ENCODE measurements around the gene CFAP20DC. TPM values are rescaled to one million over a fixed set of nuclear protein-coding genes. Genes with fewer than 3 reads are reported as not detected.
"Not testable (repeated sequence)": the region's sequence is repeated elsewhere in the genome, so short reads cannot be mapped to it uniquely, and the experiment has no call there.

The CFAP20DC gene
- polyA plus RNA-seq, 1 experiment, result 0.81 TPM

DNA sequence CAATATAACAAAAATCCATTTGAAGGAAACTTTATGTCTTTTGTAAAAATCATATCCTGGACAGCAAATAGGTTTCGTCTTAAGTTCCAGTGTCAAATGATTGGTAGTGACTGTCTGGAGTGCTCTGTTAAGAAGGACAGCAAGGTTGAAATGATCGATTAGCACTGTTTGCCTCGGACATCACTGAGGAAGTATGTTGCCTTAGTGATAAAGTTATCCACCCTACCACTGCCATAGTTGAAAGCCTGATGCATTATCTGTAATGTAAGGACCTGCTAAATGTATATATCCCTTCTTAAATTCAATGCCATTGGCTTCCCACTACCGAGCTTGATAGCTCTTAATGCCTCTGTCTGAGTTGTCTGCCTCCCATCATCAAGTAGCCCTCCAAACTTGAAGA, 70.0 kb downstream of the CFAP20DC start:
- Histone ChIP-seq H3K27me3 (ENCODE audit: control insufficient read depth, insufficient read depth, low read length) (no peaks in the 10 kb centered on the region), H3K36me3 (ENCODE audit: control insufficient read depth, insufficient read depth, low read length) (no peaks in the 10 kb centered on the region), H3K4me3 (ENCODE audit: low read depth, low read length) (no peak overlapping the region)
- ChIA-PET CTCF (no interaction called here), POLR2A (no interaction called here)
- DNase-seq (ENCODE audit: low read depth), result no peak
- TF ChIP-seq, protein P1, sequence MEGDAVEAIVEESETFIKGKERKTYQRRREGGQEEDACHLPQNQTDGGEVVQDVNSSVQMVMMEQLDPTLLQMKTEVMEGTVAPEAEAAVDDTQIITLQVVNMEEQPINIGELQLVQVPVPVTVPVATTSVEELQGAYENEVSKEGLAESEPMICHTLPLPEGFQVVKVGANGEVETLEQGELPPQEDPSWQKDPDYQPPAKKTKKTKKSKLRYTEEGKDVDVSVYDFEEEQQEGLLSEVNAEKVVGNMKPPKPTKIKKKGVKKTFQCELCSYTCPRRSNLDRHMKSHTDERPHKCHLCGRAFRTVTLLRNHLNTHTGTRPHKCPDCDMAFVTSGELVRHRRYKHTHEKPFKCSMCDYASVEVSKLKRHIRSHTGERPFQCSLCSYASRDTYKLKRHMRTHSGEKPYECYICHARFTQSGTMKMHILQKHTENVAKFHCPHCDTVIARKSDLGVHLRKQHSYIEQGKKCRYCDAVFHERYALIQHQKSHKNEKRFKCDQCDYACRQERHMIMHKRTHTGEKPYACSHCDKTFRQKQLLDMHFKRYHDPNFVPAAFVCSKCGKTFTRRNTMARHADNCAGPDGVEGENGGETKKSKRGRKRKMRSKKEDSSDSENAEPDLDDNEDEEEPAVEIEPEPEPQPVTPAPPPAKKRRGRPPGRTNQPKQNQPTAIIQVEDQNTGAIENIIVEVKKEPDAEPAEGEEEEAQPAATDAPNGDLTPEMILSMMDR (IDR thresholded peaks at IDR 0.05; ENCODE audit: insufficient read depth, low read depth, low read length), result no peak

DNA sequence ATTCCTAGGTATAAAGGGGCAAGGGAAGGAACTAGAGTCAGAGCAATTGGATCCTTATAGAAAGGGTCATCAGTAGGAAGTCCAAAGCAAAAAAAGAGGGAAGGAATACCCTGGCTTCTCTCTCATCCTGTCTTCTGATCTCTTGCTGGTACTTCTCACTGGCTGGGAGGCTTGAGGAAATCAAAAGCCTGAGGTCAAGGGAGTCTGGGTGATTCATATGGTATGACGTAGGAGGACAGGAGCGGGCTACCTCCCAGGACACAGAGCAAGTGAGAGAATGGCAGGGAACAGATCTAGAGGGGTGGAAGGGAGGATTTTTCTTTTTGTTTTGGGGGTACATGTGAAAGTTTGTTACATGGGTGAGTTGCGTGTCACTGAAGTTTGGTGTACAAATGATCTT, 76.0 kb downstream of the CFAP20DC start:
- ChIA-PET CTCF (interaction anchor here (0.6 kb wide), 1 partner anchor 79 kb away, joined by 3 read pairs; no protein-coding TSS in a partner anchor), POLR2A (no interaction called here)
- DNase-seq (ENCODE audit: low read depth), result no peak
- TF ChIP-seq, protein P1 (IDR thresholded peaks at IDR 0.05; ENCODE audit: insufficient read depth, low read depth, low read length), result no peak
- Histone ChIP-seq H3K36me3 (ENCODE audit: control insufficient read depth, insufficient read depth, low read length) (no peaks in the 10 kb centered on the region), H3K4me3 (ENCODE audit: low read depth, low read length) (no peak overlapping the region), H3K27me3 (ENCODE audit: control insufficient read depth, insufficient read depth, low read length) (no peaks in the 10 kb centered on the region)

DNA sequence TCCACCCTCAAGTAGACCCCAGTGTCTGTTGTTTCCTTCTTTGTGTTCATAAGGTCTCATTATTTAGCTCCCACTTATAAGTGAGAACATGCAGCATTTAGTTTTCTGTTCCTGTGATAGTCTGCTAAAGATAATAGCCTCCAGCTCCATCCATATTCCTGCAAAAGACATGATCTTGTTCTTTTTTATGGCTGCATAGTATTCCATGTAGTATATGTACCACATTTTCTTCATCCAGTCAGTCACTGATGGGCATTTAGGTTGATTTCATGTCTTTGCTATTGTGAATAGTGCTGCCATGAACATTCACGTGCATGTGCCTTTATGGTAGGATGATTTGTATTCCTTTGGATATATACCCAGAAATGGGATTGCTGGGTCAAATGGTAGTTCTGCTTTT, 82.0 kb downstream of the CFAP20DC start:
- H3K27me3 ChIP-seq (ENCODE audit: control insufficient read depth, insufficient read depth, low read length); H3K36me3 ChIP-seq (ENCODE audit: control insufficient read depth, insufficient read depth, low read length); H3K4me3 ChIP-seq (ENCODE audit: low read depth, low read length); POLR2A ChIA-PET; CTCF ChIA-PET; DNase-seq (ENCODE audit: low read depth): not testable (repeated sequence)

DNA sequence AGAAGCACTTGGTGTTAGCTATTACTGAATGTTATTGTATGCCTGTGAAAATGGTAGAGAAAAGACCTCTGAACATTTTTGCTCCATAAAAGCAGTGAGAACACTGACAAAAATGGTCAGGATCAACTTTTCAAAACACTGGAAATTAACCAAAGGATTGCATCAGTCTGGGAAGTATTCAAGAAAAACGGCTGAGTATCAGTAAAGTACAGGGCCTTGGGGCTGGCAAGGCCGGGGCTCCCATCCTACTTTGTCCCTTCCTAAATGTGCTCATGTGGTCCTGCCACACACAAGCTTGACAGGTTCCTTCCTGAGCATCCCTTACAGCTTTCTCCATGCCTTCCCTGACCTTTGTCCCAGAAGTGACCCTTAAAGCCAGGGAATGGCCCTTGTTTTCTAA, 84.0 kb downstream of the CFAP20DC start:
- H3K4me3 ChIP-seq (ENCODE audit: low read depth, low read length), result no peak overlapping the region
- no peaks in the 10 kb centered on the region for H3K27me3 ChIP-seq (ENCODE audit: control insufficient read depth, insufficient read depth, low read length)
- ChIA-PET CTCF (no interaction called here), POLR2A (no interaction called here)
- TF ChIP-seq, protein P1 (IDR thresholded peaks at IDR 0.05; ENCODE audit: insufficient read depth, low read depth, low read length), result no peak
- no peaks in the 10 kb centered on the region for H3K36me3 ChIP-seq (ENCODE audit: control insufficient read depth, insufficient read depth, low read length)
- DNase-seq (ENCODE audit: low read depth), result peak; percentile 24

DNA sequence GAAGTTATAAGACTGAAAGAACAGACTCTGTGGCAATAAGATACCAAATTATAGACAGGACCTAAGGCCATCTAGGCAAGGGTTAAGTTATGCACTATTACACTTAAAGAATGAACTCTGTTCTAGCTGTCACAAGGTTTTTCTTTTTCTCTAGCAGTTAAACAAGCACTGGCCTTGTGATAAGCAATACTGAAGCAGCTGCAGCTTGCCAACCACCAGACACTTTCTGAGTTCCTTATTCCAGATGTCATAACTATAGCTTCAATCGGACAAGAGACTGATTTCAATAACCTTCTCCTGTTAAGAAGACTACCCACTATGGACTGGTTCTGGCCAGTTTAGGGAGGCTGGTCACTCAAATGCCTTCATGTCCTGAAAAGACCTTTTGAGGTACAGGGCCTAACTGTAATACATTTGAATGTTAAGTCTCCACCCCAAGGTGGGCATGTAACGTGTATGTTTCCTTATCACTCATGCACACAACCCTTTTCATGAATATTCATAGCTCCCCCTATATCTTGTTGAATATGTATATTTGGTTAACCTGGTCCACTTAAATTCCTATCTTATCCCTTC, 85.8 kb downstream of the CFAP20DC start:
- ChIA-PET POLR2A (no interaction called here), CTCF (no interaction called here)
- DNase-seq (ENCODE audit: low read depth), result no peak
- no peaks in the 10 kb centered on the region for H3K36me3 ChIP-seq (ENCODE audit: control insufficient read depth, insufficient read depth, low read length)
- TF ChIP-seq, protein P1 (IDR thresholded peaks at IDR 0.05; ENCODE audit: insufficient read depth, low read depth, low read length), result no peak
- H3K4me3 ChIP-seq (ENCODE audit: low read depth, low read length), result no peak overlapping the region
- no peaks in the 10 kb centered on the region for H3K27me3 ChIP-seq (ENCODE audit: control insufficient read depth, insufficient read depth, low read length)

DNA sequence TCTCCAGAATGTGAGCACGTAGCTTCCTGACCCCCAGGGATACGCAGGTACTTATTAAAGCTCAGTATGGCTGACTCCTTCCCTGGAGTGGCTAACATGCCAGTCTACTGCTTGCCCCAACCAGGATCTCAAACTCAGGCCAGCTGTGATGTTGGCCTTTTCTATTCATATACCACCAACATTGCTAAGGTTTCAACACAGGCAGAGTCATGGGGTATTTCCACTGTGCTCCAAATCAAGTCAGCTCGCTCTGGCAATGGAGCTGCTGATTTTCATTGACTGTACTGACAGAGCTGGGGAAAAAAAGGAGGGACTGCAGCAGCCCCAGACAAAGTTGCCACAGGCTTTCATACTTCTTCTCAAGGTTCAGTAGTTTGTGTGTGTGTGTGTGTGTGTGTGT, 87.0 kb downstream of the CFAP20DC start:
- POLR2A ChIA-PET, result interaction anchor here (0.5 to 0.7 kb wide), 2 partner anchors 24 to 96 kb away, joined by 3 to 7 read pairs; no protein-coding TSS in a partner anchor
- TF ChIP-seq, protein P1 (IDR thresholded peaks at IDR 0.05; ENCODE audit: insufficient read depth, low read depth, low read length), result no peak
- no peak for DNase-seq (ENCODE audit: low read depth)
- Histone ChIP-seq H3K36me3 (ENCODE audit: control insufficient read depth, insufficient read depth, low read length) (no peaks in the 10 kb centered on the region), H3K27me3 (ENCODE audit: control insufficient read depth, insufficient read depth, low read length) (no peaks in the 10 kb centered on the region), H3K4me3 (ENCODE audit: low read depth, low read length) (no peak overlapping the region)
- CTCF ChIA-PET, result interaction anchor here (0.5 kb wide), 1 partner anchor 30 kb away, joined by 3 read pairs; no protein-coding TSS in a partner anchor
